Vagina (tissue), 2 donors: ENCODE measurements around the gene IRGQ. TPM values are rescaled to one million over a fixed set of nuclear protein-coding genes. Genes with fewer than 3 reads are reported as not detected.

Experiments
- DNase-seq, 2 donors: peaks; one replicate each; pipeline ENCODE4 v3.0.0-alpha.2; 2017; ENCODE audit errors: extremely low spot score in 2 of 2
- H3K27ac ChIP-seq: fragments of 200-600 bp; sonication (generic); one replicate; pipeline ENCODE4 v1.5.1; 2019
- H3K27me3 ChIP-seq: fragments of 200-600 bp; sonication (generic); one replicate; pipeline ENCODE4 v1.5.1; 2019
- H3K36me3 ChIP-seq, 2 donors: fragments of 200-600 bp; sonication (generic); one replicate each; pipeline ENCODE4 v1.5.1; 2017 to 2019
- H3K4me1 ChIP-seq: fragments of 200-600 bp; sonication (generic); one replicate; pipeline ENCODE4 v1.5.1; 2019
- H3K4me3 ChIP-seq, 2 donors: fragments of 200-600 bp; sonication (generic); 1 replicate in 1 of 2; 2 replicates in 1 of 2; pipeline ENCODE4 v1.5.1; 2016 to 2019
- H3K9me3 ChIP-seq: fragments of 200-600 bp; sonication (generic); one replicate; pipeline ENCODE4 v1.5.1; 2019
- POLR2A ChIP-seq, 2 donors: fragments of 450-650 bp; IDR thresholded peaks; one replicate each; pipeline ENCODE4 v1.6.1; 2017; ENCODE audit warnings: antibody characterized with exemption in 2 of 2, mild to moderate bottlenecking in 2 of 2, moderate library complexity in 2 of 2
- POLR2AphosphoS5 ChIP-seq, 2 donors: sonication (generic); formaldehyde crosslinking; IDR thresholded peaks; one replicate each; pipeline ENCODE4 v1.9.0; 2017; ENCODE audit warnings: antibody characterized with exemption in 2 of 2, mild to moderate bottlenecking in 2 of 2, low read depth in 1 of 2; ENCODE audit not compliant: insufficient read depth in 1 of 2
- intact Hi-C: fragments of 100-400 bp; cut with DNase I; formaldehyde crosslinking; loops from one replicate; pipeline ENCODE4 v1.15.1; 2023
- total RNA-seq: library from RNA; depleted of rRNA; stranded (reverse); fragments of >200 nt; gene quantifications from one replicate; pipeline ENCODE4 v1.2.3, GENCODE V29; 2016
- TF ChIP-seq, protein P1 (sequence below), 3 experiments: fragments of 450-650 bp in 2 of 3; fragments of 200-600 bp in 1 of 3; sonication (generic) in 1 of 3; IDR thresholded peaks; one replicate each; pipeline ENCODE4 v1.5.1; 2017 to 2019; ENCODE audit warnings: antibody characterized with exemption in 3 of 3, mild to moderate bottlenecking in 2 of 3, moderate library complexity in 2 of 3

IRGQ gene
- total RNA-seq, 1 donor from 2014 or later = 11.0 TPM

DNA sequence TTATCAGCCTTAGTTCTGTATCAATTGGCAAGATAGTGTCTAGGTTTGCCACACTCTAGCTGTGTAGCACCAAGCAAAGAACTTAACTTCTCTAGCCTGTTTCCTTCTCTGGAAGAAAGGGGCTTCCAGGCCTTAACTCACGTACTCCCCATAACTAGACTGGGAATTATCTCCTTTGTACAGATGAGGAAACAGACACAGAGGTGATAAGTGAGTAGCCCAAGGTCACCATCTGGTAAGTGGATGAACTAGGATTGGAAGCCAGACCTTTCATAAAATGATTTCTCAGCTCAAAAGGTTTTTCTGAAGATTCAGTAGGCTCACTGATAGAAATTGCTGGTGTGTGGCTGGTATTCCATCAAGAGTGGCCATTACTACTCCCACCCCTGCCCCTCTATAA is 20.4 kb upstream of the IRGQ start:
- Histone ChIP-seq H3K4me3 (no peak overlapping the region), H3K27ac (no peak overlapping the region), H3K36me3 (peaks cover 0 to 12% of the 10 kb centered on the region in 2 donors), H3K9me3 (no peaks in the 10 kb centered on the region), H3K4me1 (peaks cover 19% of the 10 kb centered on the region), H3K27me3 (no peaks in the 10 kb centered on the region)
- TF ChIP-seq, protein P1, sequence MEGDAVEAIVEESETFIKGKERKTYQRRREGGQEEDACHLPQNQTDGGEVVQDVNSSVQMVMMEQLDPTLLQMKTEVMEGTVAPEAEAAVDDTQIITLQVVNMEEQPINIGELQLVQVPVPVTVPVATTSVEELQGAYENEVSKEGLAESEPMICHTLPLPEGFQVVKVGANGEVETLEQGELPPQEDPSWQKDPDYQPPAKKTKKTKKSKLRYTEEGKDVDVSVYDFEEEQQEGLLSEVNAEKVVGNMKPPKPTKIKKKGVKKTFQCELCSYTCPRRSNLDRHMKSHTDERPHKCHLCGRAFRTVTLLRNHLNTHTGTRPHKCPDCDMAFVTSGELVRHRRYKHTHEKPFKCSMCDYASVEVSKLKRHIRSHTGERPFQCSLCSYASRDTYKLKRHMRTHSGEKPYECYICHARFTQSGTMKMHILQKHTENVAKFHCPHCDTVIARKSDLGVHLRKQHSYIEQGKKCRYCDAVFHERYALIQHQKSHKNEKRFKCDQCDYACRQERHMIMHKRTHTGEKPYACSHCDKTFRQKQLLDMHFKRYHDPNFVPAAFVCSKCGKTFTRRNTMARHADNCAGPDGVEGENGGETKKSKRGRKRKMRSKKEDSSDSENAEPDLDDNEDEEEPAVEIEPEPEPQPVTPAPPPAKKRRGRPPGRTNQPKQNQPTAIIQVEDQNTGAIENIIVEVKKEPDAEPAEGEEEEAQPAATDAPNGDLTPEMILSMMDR (IDR thresholded peaks at IDR 0.05) = no peak
- TF ChIP-seq POLR2AphosphoS5 (IDR thresholded peaks at IDR 0.05; ENCODE audit: insufficient read depth in 1 of 2, low read depth in 1 of 2) = no peak
- no peak for TF ChIP-seq POLR2A (IDR thresholded peaks at IDR 0.05)
- DNase-seq = no peak
- intact Hi-C loops = no loop called here

DNA sequence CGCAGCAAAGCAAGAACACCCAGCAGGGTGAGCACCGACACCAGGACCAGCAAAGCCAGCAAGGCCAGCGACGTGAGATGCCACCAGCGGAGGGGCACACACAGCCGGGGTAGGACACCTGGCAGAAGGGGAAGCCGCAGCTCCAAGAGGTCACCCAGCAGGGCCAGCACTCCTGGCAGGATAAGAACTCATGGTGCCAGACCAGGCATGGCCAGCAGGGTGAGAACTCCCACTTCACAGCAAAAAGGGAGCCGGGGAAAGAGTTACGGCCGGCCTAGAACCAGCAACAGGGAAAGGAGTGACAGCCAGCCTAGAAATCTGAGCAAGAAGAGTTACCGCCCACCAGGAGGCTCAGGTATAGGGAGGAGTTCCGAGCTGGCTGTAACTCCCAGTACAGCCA is 16.4 kb upstream of the IRGQ start:
- TF ChIP-seq, protein P1 (IDR thresholded peaks at IDR 0.05) = no peak
- TF ChIP-seq POLR2A (IDR thresholded peaks at IDR 0.05) = no peak
- no peak for TF ChIP-seq POLR2AphosphoS5 (IDR thresholded peaks at IDR 0.05; ENCODE audit: insufficient read depth in 1 of 2, low read depth in 1 of 2)
- peaks cover 0 to 12% of the 10 kb centered on the region in 2 donors for H3K36me3 ChIP-seq
- no peaks in the 10 kb centered on the region for H3K9me3 ChIP-seq
- H3K27me3 ChIP-seq = no peaks in the 10 kb centered on the region
- DNase-seq = no peak
- H3K4me1 ChIP-seq = no peaks in the 10 kb centered on the region
- H3K27ac ChIP-seq = no peak overlapping the region
- H3K4me3 ChIP-seq = no peak overlapping the region
- intact Hi-C loops = no loop called here

DNA sequence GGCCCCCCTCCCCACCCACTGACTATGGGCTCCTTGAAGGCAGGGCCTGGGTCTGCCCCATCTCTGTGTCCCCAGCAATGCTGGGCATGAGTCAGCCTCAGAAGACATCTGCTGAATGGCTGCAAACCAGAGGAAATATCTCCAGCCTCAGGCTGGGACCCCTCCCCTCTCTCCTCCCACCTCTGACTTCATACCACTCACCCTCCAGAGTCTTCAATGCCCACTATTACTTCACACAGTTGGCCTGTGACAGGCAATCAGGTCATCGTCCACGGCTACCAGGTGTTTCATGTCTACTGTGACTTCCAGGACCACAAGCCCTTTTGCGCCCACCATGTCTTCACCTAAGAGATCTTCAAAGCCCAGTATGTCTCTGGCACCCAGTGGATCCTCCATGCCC is 15.9 kb upstream of the IRGQ start, which contains the start of gene SRRM5:
TSS of gene SRRM5 (plus strand) at position 301 of the 400 bp plus-strand sequence. CDS start at position 335, 34 bp downstream.
- H3K36me3 ChIP-seq = peaks cover 0 to 15% of the 10 kb centered on the region in 2 donors
- no peak within 1 kb of the TSS for H3K27ac ChIP-seq
- H3K4me1 ChIP-seq = peaks cover 6% of the 10 kb centered on the region
- intact Hi-C loops = no loop called here
- TF ChIP-seq, protein P1 (IDR thresholded peaks at IDR 0.05) = no peak
- TF ChIP-seq POLR2A (IDR thresholded peaks at IDR 0.05) (no peak), POLR2AphosphoS5 (IDR thresholded peaks at IDR 0.05; ENCODE audit: insufficient read depth in 1 of 2, low read depth in 1 of 2) (no peak)
- no peak for DNase-seq
- no peaks in the 10 kb centered on the region for H3K9me3 ChIP-seq
- H3K4me3 ChIP-seq = no peak within 1 kb of the TSS
- H3K27me3 ChIP-seq = no peaks in the 10 kb centered on the region

DNA sequence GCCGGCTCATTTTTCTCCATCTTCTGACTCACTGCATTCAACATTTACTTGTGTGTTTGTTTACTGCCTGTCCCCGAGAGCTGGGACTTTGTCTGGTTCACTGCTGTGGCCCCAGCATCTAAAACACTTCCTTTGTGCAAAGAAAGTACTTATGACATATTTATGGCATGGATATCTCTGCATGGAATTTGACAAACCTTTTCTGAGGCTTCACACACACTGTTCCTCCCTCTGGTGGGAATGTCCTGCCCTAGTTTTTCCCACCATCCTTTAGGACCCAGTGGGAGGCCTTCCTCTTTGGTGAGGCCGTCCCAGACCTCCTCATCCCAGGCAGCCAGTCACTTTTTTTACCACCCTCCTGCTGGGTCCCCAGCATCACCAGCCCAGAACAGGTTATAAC is 14.6 kb upstream of the IRGQ start:
- TF ChIP-seq POLR2A (IDR thresholded peaks at IDR 0.05) (no peak), POLR2AphosphoS5 (IDR thresholded peaks at IDR 0.05; ENCODE audit: insufficient read depth in 1 of 2, low read depth in 1 of 2) (no peak)
- TF ChIP-seq, protein P1 (IDR thresholded peaks at IDR 0.05) = no peak
- H3K4me3 ChIP-seq = no peak overlapping the region
- H3K4me1 ChIP-seq = peaks cover 15% of the 10 kb centered on the region
- no peaks in the 10 kb centered on the region for H3K27me3 ChIP-seq
- no peaks in the 10 kb centered on the region for H3K9me3 ChIP-seq
- intact Hi-C loops = no loop called here
- no peak overlapping the region for H3K27ac ChIP-seq
- H3K36me3 ChIP-seq = peaks cover 0 to 17% of the 10 kb centered on the region in 2 donors
- no peak for DNase-seq

DNA sequence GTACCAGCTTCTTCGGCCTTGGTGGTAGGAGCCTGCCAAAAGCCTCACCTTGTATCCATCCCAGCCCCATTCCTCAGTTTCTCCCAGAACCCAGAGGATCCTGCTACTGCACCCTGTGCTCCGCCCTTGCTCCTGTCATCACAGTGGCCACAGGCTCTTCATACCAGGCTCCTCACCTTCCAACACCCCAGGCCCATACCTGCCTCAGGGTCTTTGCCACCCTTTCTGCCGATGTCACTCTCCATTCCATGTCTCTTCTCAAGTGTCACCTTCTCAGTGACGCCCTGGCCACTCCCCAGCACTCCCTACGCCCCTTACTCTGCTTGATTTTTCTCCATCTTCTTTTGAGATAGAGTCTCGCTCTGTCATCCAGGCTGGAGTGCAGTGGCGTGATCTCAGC is 13.9 kb upstream of the IRGQ start:
- H3K4me3 ChIP-seq = no peak overlapping the region
- intact Hi-C loops = no loop called here
- H3K27me3 ChIP-seq = no peaks in the 10 kb centered on the region
- H3K9me3 ChIP-seq = no peaks in the 10 kb centered on the region
- TF ChIP-seq POLR2AphosphoS5 (IDR thresholded peaks at IDR 0.05; ENCODE audit: insufficient read depth in 1 of 2, low read depth in 1 of 2) (no peak), POLR2A (IDR thresholded peaks at IDR 0.05) (no peak)
- TF ChIP-seq, protein P1 (IDR thresholded peaks at IDR 0.05) = no peak
- peaks cover 15% of the 10 kb centered on the region for H3K4me1 ChIP-seq
- DNase-seq = no peak
- no peak overlapping the region for H3K27ac ChIP-seq
- H3K36me3 ChIP-seq = peaks cover 0 to 17% of the 10 kb centered on the region in 2 donors
